GM18520 (cell line): Measurements from ENCODE around the gene HOXA3.

ENCODE experiments used
- ATAC-seq: cut with Tn5 transposase; IDR thresholded peaks from one replicate; pipeline ENCODE4 v1.9.1; 2021; ENCODE audit not compliant: unreplicated experiment

HOXA3 gene

GRCh38 chr7:27116962-27117886 lies 35.2 kb downstream of the HOXA3 start:
- no peak for ATAC-seq

- no peak for ATAC-seq
Measured at GRCh38 chr7:27116031-27116961, 36.1 kb downstream of the HOXA3 start.

GRCh38 chr7:27115221-27116026 lies 37.0 kb downstream of the HOXA3 start:
- ATAC-seq = no peak

- ATAC-seq = no peak
Measured at GRCh38 chr7:27114881-27115220, 37.5 kb downstream of the HOXA3 start.

- ATAC-seq = no peak
Measured at GRCh38 chr7:27113991-27114769, 38.2 kb downstream of the HOXA3 start.

GRCh38 chr7:27112955-27113949 lies 39.1 kb downstream of the HOXA3 start:
- ATAC-seq = no peak

- ATAC-seq = no peak
Measured at GRCh38 chr7:27112361-27112760, 40.0 kb downstream of the HOXA3 start.

GRCh38 chr7:27111751-27112277 lies 40.6 kb downstream of the HOXA3 start:
- ATAC-seq = no peak

GRCh38 chr7:27111042-27111750 lies 41.2 kb downstream of the HOXA3 start:
- ATAC-seq = no peak

GRCh38 chr7:27110186-27111031 lies 42.0 kb downstream of the HOXA3 start:
- ATAC-seq = no peak

- ATAC-seq = no peak
Measured at GRCh38 chr7:27109466-27110185, 42.8 kb downstream of the HOXA3 start.

GRCh38 chr7:27108390-27109127 lies 43.8 kb downstream of the HOXA3 start:
- ATAC-seq = no peak

GRCh38 chr7:27107391-27108381 lies 44.7 kb downstream of the HOXA3 start:
- no peak for ATAC-seq

GRCh38 chr7:27106901-27107240 lies 45.5 kb downstream of the HOXA3 start:
- ATAC-seq = no peak
